NCI-H2107 treated with DMSO at 0.1 percent for 48 hours (cell line): Measurements from ENCODE around the gene KIF5A.
"Not testable (repeated sequence)": the region's sequence is repeated elsewhere in the genome, so short reads cannot be mapped to it uniquely, and the experiment has no call there.

Experiments used
- DNase-seq: peaks from one replicate; lab custom pipeline; 2025; ENCODE audit not compliant: unreplicated experiment; lab: John Stamatoyannopoulos, UW

The KIF5A gene

DNA sequence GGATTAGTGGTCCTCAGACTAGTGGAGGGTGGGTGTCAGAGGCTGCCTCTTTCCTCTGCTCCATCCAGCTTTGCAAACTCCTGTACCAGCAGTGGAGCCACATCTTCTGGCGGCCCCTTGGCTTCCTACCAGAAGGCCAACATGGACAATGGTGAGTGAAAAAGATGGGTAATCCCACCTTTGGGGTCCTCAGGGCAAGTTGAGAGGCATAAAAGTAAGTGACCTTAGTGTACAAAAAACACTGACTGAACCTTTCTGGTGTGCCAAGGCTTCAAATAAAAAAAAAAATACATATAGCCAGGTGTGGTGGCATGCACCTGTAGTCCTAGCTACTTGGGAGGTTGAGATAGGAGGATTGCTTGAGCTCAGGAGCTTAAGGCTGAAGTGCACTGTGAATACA, 32.0 kb downstream of the KIF5A start:
- no peak for DNase-seq

DNA sequence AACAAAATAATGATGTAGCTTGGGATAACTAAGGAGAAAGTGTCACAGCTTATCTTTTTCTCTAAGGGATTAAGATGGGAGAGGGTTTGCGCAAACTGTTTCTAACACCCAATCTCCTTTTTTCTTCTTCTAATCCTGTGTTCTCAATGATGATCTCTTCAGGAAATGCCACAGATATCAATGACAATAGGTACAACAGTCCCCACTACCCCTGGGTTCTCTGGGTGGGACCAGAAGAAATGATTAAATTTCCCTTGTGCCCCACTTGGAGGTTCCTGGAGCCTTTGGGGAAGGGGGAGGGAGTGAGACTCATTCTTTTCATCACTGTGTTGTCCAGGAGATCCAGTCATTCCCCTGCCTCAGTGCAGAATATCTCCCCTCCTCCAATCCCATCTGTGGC, 32.6 kb downstream of the KIF5A start:
- DNase-seq: no peak

DNA sequence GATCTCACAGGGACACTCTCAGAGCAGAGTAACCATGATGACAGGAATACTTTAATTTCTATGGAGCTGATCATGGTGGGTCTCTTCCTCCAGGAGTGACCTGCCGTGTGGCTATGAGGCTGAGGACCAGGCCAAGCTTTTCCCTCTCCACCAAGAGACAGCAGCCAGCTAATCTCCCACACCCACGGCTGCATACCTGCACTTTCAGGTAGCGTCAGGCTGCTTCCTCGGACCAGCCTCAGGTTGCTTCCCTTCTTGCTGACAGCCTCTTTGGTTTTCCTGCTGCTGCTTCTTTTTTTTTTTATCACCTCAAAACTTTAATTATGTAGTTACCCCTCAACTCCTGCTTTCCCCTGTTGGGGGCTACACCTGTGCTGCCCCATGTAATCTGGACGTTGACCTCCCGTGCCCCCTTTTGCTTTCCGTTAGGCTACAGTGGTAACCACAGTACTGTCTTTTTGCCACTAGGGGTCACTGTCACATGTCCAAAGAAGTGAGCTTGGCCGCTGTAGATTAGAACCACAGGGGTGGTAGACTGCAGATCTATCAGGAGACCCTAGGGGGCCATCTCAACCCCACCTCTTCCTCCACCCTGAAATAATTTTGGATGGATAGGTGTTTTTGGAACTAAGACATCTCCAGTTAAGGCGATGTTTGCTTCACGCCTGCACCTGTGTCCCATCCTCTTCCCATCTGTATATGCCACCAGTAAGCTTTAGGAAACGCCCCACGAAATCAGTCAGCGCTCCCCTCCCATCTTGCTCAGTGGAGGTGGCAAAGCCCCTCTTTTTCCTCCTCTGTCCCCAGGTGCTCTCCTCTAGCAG, 33.4 kb downstream of the KIF5A start:
- DNase-seq: peak; percentile 79

DNA sequence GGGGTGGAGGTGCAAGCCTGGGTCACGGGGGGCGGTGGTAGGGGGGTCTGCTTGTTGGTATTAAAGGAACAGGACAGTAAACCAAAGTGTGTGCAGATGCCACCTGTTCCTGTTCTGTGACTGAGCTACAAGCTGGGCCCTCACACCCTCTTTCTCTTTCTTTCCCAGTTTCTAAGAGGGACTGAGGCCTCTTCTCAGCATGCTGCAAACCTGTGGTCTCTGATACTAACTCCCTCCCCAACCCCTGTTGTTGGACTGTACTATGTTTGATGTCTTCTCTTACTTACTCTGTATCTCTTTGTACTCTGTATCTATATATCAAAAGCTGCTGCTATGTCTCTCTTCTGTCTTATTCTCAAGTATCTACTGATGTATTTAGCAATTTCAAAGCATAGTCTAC, 34.2 kb downstream of the KIF5A start:
- no peak for DNase-seq

DNA sequence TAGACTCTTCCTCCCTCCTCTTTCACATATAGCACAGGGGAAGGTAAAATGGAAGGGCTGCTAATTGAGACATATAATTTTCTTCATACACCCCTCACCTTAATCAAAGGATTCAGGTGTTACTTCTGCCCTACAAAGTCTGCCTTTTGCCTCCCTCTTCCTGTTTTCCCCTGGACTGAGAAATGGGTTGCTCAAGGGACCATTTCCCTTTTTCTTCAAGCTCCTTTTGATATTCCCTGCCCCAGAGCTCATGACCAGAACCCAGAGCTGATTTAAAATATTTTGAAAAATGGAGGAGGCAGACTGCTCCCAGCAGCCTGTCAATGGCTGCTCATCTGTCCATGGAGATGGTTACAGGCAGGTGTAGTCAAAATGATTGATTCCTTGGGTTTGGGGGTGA, 34.8 kb downstream of the KIF5A start:
- DNase-seq: no peak

DNA sequence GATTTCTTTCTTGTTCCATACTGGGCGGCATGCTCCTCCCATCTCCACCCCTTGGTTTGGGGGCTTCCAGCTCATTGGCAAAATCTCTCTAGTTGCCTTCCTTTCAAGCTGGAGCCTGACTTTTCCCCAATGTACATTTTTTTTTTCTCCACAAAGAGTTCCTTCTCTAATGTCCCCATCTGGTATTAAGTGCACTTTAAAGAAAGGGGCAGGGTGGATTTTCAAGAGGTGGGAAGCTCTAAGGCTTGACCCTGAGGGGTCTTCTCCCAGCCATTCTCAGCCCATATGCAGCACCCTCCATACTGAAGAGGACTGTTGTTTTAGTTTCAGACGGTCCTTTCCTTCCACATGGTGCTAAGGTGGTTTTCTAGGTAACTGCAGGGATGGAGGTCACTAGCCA, 35.3 kb downstream of the KIF5A start:
- no peak for DNase-seq

DNA sequence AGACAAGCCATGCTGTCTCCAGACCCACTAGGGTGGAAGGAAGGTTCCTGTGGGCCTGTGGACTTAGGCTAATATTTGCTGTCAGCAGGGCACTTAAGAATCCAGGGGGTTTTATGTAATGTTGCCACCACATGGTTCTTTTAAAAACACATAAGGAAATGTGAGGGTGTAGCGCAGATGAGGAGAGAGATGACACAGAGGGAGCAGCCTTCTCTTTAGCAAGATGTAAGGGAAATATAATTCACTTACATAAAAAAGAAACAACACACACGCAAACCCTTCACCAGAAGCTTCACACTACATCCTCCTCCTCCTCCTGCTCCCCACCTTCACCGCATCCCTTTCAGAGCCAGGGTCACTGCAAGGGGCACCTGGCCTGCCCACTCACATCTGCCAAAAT, 36.3 kb downstream of the KIF5A start:
- DNase-seq: no peak

DNA sequence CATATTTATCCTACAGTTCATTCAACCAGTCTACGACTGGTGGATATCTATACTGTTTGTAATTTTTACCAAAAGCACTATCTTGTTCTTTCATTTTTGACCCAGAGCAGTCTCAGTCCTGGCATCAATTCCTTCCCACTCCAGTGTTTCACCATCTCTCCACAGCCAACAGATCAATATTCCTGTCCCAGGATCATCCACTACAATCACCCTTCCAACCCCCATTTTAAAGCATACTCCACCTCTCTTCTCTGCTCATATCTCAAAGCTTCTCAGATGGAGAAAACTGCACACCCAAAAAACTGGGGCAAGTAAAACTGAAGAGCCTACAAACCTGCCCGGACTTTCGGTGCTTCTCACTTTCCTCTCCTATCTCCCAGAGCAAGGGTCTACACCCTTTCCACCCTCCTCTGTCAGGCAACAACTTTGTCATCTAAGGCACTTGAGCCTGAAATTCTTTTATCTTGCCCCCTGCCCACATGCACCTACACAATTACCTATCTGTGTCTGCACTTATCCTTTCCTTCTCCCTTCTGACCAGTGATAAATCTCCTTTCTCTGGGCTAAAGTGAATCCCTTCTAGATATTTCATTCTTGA, 37.1 kb downstream of the KIF5A start:
- DNase-seq: no peak

DNA sequence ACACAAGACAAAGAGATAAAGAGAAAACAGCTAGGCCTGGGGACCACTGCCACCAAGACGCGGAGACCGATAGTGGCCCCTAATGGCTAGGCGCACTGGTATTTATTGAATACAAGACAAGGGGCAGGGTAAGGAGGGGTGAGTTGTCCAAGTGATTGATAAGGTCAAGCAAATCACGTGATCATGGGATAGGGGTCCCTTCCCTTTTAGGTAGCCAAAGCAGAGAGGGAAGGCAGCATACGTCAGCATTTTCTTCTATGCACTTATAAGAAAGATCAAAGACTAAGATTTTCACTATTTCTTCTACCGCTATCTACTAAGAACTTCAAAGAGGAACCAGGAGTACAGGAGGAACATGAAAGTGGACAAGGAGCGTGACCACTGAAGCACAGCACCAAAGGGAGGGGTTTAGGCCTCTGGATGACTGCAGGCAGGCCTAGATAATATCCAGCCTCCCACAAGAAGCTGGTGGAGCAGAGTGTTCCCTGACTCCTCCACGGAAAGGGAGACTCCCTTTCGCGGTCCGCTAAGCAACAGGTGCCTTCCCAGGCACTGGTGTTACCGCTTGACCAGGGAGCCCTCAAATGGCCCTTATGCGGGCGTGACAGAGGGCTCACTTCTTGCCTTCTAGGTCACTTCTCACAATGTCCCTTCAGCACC, 39.2 kb downstream of the KIF5A start:
- DNase-seq: not testable (repeated sequence)

DNA sequence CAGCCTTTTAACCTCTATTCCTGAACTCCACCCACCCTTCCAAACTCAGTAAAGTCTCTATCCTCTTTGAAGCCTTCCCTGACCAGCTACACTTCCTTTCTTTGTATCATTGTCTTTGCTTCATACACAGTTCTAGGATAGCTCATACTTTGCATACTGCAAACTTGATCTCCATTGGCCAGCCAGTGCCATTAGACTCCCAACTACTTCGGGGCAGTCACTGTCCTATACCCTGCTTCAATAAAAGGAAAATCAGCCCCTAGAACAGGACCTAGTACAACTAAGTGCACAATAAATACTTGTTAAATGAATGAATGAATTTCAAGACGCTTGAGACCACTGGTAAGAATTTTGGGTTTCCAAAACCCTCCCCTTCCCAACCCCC, 40.6 kb downstream of the KIF5A start:
- no peak for DNase-seq

DNA sequence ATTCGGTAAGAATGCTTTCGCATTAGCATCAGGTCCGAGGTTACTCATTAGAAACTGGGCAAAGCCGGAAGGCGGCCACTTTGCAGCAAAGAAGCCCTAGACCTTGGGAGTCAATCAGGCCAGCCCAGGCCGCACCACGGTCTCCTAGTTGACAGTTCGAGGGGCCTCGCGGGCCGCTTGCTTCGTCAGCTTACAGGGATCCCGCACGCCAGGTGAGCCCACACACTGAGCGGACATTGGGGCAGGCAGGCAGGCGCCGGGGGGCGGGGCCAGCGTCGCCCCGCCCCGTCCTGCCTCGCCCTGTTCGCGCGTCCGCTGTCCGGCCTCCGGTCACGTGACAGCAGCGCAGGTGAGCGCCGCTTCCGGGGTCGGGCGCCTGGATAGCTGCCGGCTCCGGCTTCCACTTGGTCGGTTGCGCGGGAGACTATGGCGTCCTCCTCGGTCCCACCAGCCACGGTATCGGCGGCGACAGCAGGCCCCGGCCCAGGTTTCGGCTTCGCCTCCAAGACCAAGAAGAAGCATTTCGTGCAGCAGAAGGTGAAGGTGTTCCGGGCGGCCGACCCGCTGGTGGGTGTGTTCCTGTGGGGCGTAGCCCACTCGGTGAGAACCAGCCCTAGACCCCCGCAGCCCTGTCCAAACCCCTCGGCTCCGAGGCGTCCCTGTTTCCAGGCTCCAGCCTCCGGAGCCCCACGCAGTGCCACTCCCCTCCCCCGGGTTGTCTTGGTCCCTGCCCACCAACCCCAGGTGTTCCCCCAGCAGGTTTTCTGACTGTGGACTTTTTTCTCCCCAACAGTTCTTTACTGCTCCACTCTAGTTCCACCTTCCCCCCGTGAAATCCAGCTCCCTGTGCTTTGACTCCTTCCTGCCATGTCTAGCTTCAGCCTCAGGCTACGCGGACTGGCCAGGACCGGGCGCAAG, 41.3 kb downstream of the KIF5A start, which contains the start of gene PIP4K2C:
TSS of gene PIP4K2C (plus strand) at position 329 of the 918 bp plus-strand sequence. CDS start at position 427, 98 bp downstream.
- DNase-seq: peak; percentile 76

DNA sequence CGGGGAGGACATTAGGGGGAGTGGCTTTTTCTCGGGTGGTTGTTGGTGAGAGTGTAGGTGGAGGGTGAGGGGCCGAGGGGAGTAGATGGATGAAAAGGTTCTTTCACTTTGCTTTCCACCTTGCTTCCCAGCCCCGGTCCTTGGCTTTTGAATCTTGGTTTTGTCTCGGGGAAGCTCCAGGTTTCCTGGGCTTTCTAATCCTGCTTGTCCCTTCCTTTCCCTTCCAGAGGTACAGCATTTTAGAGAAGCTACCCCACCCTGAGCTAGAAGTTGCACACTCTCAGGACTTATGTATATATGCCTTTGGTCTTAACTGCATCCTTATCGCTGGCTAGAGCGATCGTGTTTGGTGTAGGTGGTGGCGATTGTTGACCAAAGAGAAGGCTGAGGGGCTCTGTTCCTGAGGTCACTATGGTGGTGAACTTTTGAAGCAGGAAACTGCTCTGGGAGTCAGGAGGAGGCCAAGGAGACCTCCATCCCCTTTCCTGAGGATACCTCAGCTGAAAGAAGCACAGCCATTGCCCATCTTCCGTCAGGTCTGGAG, 42.0 kb downstream of the KIF5A start:
- no peak for DNase-seq

DNA sequence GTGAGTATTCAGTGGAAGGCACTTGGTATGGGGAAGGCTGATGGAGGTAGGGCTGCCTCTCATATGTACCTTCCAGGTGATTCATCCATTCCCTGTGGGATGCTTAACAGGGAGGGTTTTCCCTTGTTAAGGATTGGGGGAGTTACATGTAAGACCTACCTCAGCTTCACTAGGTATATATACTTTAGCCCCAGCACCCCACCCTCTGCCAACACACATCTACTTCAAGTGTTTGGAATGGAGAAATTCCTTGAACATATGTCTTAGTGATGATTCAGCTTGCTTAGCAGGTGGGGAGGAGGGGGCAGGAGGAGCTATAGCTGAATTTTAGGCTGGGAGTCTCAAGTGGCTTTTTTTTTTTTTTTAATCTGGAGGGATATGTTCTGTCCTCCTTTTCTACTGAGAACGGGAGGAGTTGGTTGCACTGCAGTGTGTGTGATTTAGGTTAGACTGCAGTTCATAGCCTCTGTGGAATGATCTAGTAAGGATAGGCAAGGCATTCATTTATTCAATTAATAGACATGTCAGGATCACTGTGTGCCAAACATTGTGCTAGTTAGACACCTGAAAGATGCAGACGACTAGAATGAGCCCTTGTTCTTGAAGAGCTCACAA, 42.8 kb downstream of the KIF5A start:
- DNase-seq: no peak

DNA sequence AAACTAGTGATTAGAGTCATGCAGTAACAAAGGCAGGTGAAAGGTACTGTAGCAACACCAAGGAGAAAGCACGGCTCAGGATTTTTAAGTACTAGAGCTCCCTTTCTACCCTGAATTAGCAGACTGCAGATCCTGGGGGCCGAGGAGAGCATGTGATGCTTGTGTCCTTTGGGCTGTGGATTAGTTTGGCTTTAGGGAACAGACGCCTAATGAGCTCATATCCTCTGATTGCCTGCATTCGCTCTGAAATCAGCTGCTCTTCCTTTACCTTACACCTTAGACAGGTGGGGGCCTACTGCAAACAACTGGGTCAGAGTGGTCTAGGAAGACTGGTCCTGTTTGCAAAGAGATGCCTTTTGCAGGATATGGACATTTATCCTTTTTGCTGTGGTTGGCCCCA, 43.3 kb downstream of the KIF5A start:
- no peak for DNase-seq

DNA sequence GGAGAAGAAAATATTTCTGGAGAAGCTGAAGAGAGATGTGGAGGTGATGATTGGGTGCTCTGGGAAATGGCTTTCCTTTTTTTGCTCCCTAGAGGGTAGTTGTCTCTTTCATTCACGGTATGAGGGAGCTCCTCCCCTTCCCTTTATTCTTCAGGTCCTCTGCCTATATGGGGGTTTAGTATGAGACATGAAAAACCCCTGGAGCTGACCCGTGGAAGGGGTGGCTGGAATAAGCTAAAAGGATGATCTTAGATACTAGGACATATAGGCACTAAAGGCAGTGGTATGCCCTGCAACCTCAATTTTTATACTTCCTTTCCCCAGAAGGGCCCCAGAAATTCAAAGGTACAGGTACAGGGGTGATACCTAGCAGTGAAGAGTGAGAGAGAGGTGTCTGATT, 50.6 kb downstream of the KIF5A start:
- DNase-seq: no peak

DNA sequence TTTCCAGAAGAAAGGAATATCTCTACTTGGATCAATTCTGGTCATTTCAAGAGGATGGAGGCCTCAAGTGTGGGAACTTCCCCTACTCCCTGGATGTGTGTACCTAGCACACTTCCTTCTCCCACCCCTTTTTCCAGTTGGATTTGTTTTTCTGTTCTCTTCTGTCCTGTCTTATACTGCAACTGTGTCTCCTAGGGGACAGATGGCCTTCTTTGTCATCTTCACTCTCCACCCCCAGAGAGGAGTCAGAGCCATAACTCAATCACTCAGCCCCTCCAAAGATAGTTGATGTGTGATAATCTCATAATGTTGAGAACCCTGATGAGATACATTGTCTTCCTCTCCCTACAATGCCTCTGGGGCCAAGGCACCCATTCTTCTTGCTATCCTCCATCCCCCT, 52.7 kb downstream of the KIF5A start:
- no peak for DNase-seq

DNA sequence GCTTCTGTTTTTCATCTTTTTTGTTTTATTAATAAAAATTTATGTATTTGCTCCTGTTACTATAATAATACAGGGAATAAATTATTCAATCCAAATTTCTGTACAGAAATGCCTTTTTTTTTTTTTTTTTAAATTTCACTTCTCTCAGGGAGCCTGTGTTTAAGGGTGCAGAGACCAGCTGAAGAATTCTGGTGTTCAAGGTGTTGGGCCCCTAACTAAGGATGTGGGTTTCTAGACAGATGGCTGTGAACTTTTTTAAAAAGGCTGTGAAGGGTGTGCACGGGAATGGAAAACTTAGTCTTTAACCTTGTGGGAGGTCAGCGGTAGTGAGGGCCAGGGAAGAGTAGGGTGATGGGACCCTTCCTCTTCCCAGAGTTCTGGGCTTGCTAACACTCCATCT, 53.5 kb downstream of the KIF5A start:
- no peak for DNase-seq

DNA sequence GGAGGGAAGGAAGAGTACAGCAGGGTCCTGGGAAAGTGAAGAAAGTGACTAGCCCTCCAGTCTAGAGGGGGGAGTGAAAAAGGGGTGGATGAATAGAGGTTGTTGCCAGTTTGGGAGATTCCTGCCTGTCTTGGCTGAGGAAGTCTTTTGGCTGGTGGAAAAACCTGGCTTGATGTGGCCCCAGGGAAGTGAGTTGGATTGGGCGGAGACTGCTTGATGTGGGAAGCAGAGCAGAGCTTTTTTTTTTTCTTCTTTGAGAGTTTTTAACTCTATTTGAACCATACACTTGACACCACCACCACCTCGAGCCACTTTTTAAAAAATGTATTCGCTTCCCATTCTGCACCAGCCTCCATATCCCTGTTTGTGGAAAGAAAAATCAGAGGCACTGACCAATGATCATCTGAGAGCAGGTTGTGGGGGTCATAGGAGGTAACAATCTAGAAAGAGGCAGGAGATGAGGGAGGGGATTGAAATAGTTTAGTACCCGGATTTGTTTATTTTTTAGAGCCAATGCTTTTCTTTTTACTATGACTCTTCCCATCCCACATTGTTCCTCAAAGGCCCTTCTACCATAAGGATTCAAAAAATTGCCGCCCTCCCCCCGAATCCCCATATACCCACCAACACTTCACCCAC, 54.1 kb downstream of the KIF5A start:
- DNase-seq: peak; percentile 39

DNA sequence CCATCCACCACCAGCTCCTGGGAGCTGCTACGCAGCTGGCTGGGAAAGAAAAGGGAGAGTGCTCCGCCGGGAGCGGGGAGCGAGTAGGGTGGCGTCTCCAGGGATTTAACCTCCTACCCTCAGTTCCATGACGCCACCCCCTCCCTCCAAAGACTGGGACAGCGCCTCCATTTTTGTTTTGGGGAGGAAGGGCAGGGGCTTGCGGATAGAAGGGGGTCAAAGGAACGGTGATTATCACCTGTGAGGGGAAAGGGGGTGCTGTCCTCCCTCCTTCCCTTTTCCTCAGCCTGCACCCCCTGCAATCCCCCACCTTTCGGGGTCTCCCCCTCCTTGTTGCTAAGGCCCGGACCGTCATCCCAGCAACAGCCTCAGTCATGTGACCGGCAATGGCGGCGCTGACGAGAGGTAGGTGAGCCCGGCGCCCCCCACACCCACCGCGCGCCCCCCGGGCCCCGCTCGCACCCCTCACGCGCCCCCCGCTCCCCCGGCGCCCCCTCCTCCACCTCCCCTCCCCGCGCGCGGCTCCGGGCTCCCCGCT, 54.7 kb downstream of the KIF5A start, which contains the start of gene DTX3:
TSS of gene DTX3 (plus strand) at position 371 of the 538 bp plus-strand sequence. CDS start 1,694 bp downstream, outside the sequence.
- peak; percentile 76 for DNase-seq
